Embryonic facial prominence (tissue), 1 donor: ENCODE data around the gene KANK3.
"Not testable (repeated sequence)": the region's sequence is repeated elsewhere in the genome, so short reads cannot be mapped to it uniquely, and the experiment has no call there.

Experiments
- DNase-seq: peaks from one replicate; pipeline ENCODE4 v3.0.0-alpha.2; 2016; ENCODE audit errors: extremely low spot score

The KANK3 gene

DNA sequence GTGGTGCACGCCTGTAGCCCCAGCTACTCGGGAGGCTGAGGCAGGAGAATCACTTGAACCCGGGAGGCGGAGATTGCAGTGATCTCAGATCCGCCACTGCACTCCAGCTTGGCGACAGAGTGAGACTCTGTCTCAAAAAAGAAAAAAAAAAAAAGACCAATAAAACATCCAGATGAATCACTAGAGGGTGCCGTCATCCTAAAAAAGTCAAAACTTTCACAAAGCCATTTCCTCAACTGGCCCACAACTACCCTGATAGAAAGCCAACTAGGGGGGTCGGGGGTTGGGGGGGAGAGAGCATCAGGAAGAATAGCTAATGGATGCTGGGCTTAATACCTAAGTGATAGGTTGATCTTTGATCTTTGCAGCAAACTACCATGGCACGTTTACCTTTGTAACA is 24.2 kb downstream of the KANK3 start:
- not testable (repeated sequence) for DNase-seq

DNA sequence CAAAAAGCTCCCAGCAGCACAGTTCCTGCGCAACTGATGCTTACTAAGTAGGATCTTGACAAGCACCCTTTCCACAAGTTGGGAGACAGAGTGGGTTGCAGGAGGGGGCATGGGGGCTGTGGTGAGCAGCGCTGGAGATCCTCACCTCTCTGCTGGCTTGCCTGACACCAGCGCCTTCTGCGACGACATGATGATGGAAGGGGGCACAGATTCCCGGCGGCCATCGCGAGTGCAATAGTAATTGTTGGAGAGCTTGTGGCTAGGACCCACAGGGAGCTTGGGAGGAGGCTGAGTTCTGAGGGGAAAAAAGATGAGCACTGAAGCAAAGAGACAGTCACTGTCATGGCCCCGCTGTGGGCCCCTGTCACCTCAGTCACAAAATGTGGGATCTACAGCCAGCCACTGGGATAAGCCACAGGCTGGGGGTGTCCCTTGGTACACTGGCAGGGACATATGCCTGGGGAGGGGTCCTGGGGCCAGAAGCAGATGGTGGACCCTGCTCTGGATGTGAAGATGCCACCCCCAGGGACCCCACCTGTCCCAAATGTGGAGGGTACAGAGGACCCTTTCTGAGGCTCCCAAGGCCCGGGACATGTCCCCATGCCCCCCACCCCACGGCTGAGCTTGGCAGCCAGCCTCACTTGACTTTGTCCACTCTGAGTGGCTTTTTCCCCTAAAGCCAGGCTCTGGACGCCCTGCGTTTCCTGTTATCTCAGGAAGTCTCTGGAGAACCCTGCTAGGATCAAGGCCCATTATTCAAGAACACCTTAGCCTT is 26.5 kb downstream of the KANK3 start:
- DNase-seq = no peak

DNA sequence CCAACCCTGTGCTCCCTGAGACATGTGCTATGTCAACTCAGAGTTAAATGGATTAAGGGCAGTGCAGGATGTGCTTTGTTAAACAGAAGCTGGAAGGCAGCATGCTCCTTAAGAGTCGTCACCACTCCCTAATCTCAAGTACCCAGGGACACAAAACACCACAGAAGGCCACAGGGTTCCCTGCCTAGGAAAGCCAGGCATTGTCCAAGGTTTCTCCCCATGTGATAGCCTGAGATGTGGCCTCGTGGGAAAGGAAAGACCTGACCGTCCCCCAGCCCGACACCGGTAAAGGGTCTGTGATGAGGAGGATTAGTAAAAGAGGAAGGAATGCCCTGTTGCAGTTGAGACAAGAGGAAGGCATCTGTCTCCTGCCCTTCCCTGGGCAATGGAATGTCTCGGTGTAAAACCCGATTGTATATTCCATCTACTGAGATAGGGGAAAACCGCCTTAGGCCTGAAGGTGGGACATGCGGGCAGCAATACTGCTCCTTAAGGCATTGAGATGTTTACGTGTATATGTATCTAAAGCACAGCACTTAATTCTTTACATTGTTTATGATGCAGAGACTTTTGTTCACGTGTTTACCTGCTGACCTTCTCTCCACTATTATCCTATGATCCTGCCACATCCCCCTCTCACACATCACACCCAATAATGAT is 28.0 kb downstream of the KANK3 start:
- not testable (repeated sequence) for DNase-seq

DNA sequence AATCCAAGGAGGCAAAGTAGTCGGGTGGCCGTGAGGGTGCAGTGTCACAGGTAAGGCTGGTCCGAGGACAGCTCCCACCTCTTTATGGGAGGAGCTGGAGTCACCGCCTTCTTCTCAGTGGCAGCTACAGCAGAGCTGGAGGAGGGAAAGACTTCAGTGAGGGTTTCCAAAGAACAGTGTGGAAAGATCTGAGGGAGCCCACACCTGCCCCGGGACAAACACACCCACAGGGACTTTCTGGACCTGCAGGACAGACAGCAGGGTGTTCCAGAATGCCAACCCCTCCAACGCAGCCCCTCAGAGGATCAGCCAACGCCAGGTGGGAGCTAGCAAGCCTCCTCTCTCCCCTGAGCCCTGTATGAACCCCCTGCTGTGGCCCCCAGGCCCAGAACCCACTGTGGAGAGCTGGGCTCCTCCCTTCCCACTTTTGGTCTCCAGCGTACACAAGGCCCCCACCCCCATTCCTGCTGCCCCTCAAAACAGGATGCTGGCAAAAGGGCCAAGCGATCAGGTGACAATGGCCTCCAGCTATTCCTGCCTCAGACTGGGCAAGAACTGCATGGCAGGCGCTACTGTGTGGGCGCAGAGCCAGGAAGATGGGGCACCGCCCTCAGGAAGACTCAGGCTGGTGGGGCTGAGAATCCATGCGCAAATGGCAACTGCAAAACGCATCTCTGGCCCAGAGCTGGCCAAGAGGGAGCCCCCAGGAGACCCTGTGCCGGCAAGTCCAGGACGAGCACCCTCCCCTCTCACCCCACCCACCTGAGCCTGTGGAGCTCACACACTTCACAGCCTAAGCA is 31.4 kb downstream of the KANK3 start:
- DNase-seq = no peak

- DNase-seq = no peak
Measured at GRCh38 chr19:8310342-8311055, 32.6 kb downstream of the KANK3 start.

- DNase-seq = no peak
Measured at GRCh38 chr19:8308891-8309291, 34.2 kb downstream of the KANK3 start.

- peak; percentile 70 for DNase-seq
Measured at GRCh38 chr19:8307965-8308866, 34.8 kb downstream of the KANK3 start, which contains the start of gene CD320. TSS of gene CD320 (minus strand) at chr19:8308358. CDS start at chr19:8308290, 68 bp downstream.

DNA sequence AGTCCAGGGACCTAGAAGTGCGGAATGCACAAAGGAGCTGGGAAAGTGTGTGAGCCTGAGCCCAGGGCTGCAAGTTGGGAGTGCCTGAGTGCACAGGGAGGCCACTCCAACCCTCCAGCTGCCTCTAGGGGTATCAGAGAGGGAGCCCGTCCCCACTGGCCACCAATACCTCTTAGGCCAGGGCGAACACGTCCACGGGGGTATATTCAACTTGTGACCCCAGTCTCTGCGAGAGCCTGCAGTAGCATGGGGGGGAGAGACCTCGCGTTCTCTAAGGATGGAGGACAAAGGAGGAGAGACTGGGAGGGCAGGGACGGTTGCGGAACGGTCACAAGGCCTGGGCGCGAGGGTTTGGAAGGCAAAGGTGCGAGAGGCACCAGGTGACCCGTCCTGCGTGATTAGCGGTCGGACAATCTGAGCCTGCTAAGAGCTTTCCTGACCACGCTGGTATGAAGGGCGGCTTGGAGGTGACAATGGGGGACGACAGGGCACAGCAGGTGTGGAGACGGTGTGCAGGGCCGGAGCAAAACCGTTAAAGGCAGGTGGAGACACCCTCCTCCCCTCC is 35.6 kb downstream of the KANK3 start:
- no peak for DNase-seq

GRCh38 chr19:8306235-8307054 is 36.6 kb downstream of the KANK3 start:
- DNase-seq = no peak

DNA sequence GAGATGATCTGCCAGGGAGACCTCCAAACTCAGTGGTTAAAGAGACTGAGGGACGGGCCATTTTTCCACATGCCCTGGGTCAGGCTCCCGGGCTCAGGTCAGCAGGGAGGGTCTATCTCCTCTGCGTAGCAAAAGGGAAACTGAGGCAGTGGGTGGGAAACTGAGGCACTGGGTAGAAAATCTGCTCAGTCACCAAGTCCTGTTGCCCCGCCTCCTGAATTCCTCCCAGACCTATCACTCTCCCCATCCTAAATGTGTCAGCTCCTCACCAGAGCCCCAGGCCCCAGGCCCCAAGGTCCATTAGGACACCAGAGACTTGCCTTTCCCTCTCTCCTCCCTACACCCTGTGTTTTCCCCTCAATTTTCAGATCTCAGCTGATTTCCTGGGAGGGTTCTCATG is 37.3 kb downstream of the KANK3 start:
- no peak for DNase-seq

GRCh38 chr19:8304841-8305621 is 38.0 kb downstream of the KANK3 start:
- DNase-seq = no peak

GRCh38 chr19:8302734-8303133 is 40.3 kb downstream of the KANK3 start:
- DNase-seq = no peak

- DNase-seq = no peak
Measured at GRCh38 chr19:8302357-8302691, 40.7 kb downstream of the KANK3 start.

- not testable (repeated sequence) for DNase-seq
Measured at GRCh38 chr19:8291337-8291736, 51.7 kb downstream of the KANK3 start.

- DNase-seq = not testable (repeated sequence)
Measured at GRCh38 chr19:8276508-8276907, 66.6 kb downstream of the KANK3 start.
